Right renal cortex interstitium (tissue), 3 donors: ENCODE results near the gene CEP76. TPM values are rescaled to one million over a fixed set of nuclear protein-coding genes. Genes with fewer than 3 reads are reported as not detected.
A peak's percentile ranks its signal among the peaks of the same experiment; 100 is the strongest.

Experiments used
- DNase-seq, 3 donors: peaks; one replicate each; pipeline ENCODE4 v3.0.0-alpha.2; 2013; ENCODE audit warnings: low read depth in 3 of 3, low spot score in 2 of 3
- polyA plus RNA-seq, 3 donors: library from polyadenylated mRNA; unstranded; fragments of 120-200 nt; gene quantifications; one replicate each; pipeline ENCODE4 v1.2.1, GENCODE V29; 2013; ENCODE audit not compliant: insufficient read length in 3 of 3

Gene CEP76
- polyA plus RNA-seq: 10 to 100 TPM; 10.1 to 12.3 (median 11.4) TPM

GRCh38 chr18:12702221-12703095 lies at the start of gene CEP76, which contains the start of gene PSMG2:
Gene CEP76, minus strand, starts transcription at chr18:12702723. Its CDS starts 175 bp downstream, at chr18:12702548.
Gene PSMG2, plus strand, starts transcription at chr18:12703042. Its CDS starts 66 bp downstream, at chr18:12703108.
- DNase-seq: peak; percentile 66 to 80 (median 74)

- no peak for DNase-seq
These were observed 49.4 kb upstream of the CEP76 start for GRCh38 chr18:12751891-12752290.

GRCh38 chr18:12751503-12751884 lies 49.0 kb upstream of the CEP76 start:
- no peak for DNase-seq

- no peak for DNase-seq
These were observed 48.4 kb upstream of the CEP76 start for GRCh38 chr18:12750715-12751502.

- DNase-seq: no peak
These were observed 47.7 kb upstream of the CEP76 start for GRCh38 chr18:12750076-12750714.

GRCh38 chr18:12749121-12749520 lies 46.6 kb upstream of the CEP76 start:
- no peak for DNase-seq

- no peak for DNase-seq
These were observed 46.1 kb upstream of the CEP76 start for GRCh38 chr18:12748671-12749070.

- DNase-seq: no peak
These were observed 45.2 kb upstream of the CEP76 start for GRCh38 chr18:12747530-12748315.

- DNase-seq: no peak
These were observed 42.7 kb upstream of the CEP76 start for GRCh38 chr18:12745095-12745795.

GRCh38 chr18:12744103-12744502 lies 41.6 kb upstream of the CEP76 start:
- DNase-seq: peak in 2 of 3 donors; percentile 9 to 16

- no peak for DNase-seq
These were observed 39.9 kb upstream of the CEP76 start for GRCh38 chr18:12742453-12742852.

GRCh38 chr18:12741351-12741750 lies 38.8 kb upstream of the CEP76 start:
- DNase-seq: no peak

GRCh38 chr18:12737243-12737902 lies 34.9 kb upstream of the CEP76 start:
- no peak for DNase-seq

- DNase-seq: peak; percentile 59 to 74 (median 65)
These were observed 24.4 kb upstream of the CEP76 start for GRCh38 chr18:12726774-12727550.

- DNase-seq: no peak
These were observed 23.8 kb upstream of the CEP76 start for GRCh38 chr18:12726331-12726730.

- no peak for DNase-seq
These were observed 20.2 kb upstream of the CEP76 start for GRCh38 chr18:12722731-12723130.

GRCh38 chr18:12721495-12722275 lies 19.2 kb upstream of the CEP76 start:
- no peak for DNase-seq

- no peak for DNase-seq
These were observed 8.9 kb upstream of the CEP76 start for GRCh38 chr18:12711446-12711845.
